Glomerular endothelial cell (primary cell): ENCODE measurements around the gene MGLL. TPM values are rescaled to one million over a fixed set of nuclear protein-coding genes. Genes with fewer than 3 reads are reported as not detected.

Source experiments
- DNase-seq: peaks from one replicate; pipeline ENCODE4 v3.0.0-alpha.2; 2011; ENCODE audit warnings: low read depth, low spot score; ENCODE audit errors: extremely low read depth
- total RNA-seq: library from RNA; depleted of rRNA; stranded (reverse); fragments of >200 nt; gene quantifications from 2 replicates; pipeline ENCODE4 v1.2.3, GENCODE V29; 2015

Gene MGLL
- total RNA-seq, 1 donor from 2014 or later: 59.4 TPM

DNA sequence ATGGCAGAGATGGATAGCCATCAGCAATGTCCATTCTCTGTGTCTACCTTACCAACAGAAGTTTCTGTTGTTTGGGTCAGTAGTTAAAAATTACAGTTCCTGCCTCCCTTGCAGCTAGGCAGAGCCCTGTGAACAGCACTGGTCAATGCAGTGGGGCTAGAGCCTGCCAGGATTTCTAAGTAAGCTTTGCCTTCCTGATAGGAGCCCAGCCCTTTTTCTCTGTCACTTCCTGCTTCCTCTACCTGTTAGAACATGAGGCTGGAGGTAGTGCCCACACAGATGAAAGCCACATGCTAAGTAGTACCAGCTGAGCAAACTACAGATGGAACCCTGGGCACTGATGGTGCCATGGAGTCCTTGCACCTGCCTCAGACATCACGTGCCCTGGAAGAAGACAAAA, 45.0 kb downstream of the MGLL start:
- no peak for DNase-seq

DNA sequence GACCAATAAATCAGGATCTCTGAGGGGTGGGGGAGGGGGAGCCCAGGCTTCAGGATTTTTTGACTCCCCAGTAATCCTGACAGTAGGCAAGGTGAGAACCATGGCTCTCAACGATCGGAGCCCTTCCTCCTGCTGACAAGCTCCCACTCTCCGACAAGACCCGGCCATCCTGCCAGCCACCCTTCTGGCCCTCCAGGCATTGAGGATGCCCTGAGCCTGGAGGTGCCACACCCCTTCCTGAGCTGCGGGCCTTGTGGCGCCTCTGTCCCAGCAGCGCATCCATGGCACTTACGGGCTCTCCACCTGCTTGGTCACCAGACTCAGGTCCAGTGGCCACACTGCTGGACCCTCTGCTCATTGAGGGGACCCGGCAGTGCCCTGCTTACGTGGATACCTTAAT, 46.0 kb downstream of the MGLL start:
- DNase-seq: no peak

DNA sequence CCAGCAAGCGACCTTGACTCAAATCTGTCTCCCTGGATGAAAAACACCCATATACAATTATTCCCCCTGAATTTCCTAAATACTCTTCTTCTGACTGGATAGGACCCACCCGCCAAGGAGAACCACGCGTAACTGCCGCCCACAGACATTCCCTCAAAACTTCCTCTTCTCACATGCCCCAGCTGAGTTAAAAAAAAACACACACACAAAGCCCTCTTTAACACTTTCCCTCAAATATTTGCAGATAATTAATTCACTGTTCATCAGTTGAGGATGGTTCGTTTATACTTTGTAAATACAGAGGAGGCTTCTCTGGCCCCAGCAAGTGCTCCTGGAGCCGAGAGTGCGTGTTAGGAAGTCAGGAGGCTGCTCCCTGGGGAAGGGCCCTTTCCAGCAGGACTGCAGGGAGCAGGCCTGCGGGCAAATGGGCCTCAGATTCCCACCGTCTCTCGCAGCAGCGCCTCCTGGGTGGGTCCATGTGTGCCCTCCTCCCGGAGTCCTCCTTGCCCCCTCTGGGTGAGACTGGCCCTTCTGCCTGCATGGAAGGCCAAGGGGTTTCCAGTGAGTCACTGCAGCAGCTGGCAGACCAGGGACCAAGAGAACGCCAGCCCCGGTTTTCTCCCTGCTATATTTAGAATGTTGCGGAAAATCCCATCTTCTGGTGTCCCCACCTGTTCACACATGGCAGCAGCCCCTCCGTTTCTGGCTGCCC, 46.8 kb downstream of the MGLL start:
- no peak for DNase-seq

DNA sequence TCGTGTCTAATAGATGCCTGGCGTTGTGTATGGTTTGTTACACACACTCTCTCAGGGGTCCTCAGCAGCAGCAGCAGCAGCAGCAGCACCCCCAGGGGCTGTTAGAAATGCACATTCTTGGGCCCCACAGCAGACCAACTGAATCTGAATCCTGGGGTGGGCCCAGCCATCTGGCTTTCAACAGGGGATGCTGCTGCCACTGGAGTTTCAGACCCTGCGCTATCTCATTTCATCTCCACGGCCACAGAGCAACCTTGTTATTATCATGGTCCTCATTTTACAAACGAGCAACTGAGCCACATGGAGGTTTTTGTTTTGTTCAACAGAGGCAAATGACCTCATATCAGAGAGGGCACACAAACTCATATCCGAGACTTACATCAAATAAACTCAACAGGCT, 47.7 kb downstream of the MGLL start:
- DNase-seq: no peak

DNA sequence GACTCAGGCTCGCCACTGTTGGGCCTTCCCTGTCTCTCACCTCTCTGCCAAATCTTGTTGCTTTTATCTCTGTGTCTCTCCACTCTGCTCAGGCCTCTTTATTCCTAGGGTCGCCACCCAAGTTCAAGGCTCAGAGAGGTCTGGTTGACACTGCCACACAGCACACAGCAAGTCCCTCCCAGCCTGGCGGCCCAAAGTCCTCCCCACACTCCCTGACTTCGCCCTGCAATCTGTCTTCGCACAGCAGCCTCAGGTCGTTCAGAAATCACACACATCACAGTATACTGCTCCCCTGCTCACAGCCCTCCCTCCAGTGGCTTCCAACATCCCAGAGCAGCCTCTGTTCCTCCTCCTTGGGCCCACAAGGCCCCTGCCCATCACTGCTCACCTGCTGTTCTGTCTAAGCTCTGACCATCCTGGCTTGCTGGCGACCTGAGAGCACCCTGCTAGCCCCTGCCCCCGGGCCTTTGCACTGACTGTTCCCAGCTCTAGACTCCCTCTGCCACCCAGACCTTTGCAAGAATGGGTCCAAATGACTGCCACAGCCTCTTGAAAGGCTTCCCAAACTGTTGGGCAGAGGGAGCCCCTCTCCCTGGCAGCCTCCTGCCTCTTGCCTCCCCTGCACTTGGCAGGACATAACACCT, 48.4 kb downstream of the MGLL start:
- no peak for DNase-seq

DNA sequence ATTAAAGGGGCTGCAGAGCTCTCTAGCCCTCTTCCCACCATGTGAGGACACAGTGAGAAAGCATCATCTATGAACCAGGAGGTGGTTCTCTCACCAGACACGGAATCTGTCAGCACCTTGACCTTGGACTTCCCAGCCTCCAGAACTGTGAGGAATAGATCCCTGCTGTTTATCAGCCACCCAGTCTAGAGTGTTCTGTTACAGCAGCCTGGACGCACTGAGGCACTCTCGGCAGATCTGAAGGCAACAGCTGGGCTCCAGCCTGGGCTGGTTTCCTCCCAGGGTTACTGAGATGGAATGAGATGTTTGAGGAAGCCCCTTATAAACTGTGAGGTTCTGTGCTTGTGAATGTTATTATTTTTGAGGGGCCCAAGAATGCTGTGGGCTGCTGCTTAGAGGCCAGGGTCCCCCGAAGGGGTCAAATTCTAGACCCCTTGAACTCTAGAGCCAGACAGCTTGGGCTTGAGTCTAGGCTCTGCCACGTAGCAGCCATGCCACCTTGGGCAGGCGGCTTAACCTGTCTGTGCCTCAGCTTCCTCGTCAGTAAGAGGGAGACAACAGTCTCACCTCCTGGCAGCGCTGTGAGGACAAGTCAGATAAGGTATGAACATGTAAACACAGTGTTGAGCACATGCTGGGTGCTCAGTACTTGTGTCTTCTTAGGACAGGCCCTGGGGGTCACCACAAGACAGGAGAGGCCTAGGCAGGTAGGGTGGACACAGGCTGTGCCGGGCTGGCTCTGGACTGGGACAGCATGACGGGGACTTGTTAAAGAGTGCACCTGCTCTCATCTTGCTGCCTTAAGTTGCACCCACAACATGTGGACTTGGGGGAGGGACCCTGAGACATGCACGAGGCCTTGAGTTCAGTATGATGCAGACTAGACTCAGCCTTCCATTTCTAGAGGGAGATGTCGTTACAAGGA, 49.2 kb downstream of the MGLL start:
- no peak for DNase-seq

DNA sequence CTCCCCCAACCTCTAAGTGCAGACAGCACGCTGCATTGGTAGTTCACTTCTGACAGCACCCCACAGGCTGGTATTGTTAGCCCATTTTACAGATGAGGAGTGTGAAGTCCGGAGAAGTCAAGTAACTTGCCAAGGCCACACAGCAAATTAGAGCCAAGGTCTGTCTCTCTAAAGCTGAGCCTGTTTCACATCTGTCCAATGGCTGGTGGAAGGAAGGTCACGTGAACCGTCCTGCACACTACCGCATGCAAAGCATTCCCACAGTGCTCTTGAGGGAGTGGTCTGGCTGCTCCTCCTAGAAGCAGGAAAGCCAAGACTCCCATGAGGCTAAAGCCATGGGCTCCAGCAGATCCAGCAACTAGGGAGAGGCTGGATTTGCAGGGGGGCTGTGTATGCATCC, 50.0 kb downstream of the MGLL start:
- no peak for DNase-seq

DNA sequence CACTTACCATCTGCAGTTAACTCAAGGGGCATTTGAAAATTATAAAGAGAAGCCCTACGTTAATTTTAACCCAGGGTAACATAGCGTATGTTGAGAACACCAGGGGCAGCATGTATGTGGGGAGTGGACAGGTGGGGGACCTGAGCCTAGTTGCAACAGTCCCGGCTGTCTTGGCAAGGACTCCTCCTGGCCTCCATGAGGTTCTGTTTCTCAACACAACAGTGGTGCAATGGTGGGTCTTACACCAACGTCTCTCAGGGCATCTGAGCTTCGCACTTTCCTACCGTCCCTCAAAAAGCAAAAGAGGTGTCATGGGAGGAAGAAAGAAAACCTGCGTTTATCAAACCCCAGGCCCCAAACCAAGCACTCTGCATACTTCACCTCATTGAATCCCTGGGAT, 50.6 kb downstream of the MGLL start:
- DNase-seq: no peak

DNA sequence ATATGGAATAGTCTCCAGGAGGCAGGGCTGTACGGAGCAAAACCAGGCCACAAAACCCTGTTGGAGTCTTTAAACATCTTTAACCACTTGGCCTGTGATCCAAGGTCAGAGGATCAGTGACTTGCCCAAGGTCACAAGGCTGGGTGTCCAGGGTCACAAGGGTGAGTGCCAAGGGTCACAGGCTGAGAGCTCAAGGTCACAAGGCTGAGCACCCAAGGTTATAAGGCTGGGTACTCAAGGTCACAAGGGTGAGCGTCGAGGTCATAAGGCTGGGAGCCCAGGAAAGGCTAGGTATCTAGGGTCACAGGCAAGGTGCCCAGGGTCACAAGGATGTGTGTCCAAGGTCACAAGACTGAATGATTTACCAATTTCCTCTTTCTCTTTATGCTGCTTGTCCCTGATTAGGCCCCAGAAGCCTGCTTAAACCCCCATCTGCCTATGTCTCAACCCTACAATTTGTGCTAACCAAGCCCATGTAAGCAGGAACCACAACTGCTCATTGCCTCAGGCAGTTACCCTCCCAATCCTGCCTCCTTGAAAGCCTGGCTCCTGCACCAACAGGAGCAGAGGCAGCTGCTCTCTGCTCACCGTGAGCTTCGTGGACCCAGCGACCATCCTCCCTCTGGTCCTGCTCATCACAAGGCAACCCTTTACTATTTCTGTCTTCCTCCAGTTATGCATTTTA, 51.5 kb downstream of the MGLL start:
- DNase-seq: no peak

DNA sequence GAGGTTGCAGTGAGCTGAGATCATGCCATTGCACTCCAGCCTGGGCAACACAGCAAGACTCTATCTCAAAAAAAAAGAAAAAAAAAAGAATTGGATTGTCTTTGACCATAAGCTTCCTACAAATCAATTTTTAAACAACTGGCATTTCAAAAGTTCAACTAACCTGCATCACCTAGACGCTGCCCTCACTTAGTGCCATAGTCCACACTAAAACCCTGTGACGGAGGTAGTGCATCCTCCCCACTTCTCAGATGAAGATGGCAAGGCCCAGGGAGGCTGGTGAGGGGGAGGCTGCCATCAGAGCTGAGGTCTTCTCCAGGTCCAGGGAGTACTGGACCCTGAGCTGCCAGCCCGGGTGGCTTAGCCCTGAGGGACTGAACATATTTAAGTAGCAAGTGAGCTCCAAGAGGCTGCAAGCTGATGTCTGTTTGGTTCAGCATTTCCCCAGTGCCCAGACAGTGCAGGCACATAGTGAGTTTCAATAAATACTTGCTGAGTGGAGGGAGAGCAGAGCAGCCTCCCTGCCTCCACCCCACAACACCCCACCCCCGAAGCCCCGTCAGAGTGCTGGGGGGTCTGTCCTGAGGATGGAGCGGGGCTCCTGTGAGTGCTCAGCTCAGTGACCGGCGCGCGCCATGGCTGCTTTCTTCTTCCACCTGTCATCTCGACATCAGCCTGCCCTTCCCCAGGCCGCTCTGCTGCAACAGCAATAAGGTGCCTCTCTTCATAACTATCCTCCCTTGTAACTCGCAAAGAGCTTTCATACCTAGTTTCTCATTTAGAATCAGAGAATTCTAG, 52.8 kb downstream of the MGLL start:
- DNase-seq: no peak

DNA sequence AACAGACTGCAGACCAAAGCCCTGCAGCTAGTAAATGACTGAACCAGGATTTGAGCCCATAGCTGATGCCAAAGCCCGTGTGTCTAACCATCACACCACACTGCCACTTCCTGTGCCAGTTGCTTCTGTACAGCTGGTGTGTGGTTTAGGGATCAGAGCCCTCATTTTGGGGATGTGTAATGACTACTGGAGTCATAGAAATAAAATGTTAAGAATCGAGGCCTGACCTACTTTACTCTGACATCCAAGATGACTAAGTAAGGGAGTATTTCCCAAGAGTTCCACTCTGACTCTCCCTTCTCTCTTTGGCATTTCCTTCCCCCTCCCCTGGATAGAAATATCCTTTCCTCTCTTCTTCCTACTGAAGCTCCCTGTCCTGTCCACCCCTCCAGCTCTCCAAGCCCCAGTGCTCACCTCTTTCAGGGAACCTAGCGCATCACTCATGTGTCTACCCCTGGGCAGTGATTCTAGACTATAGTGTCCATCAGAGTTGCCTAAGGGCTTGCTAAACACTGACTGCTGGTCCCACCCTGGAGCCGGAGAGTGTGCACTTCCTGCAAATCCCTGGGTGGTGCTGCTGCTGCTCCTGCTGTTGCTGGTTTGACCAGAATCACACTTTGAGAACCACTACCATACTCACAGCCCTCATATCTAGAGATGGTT, 53.8 kb downstream of the MGLL start:
- DNase-seq: no peak

DNA sequence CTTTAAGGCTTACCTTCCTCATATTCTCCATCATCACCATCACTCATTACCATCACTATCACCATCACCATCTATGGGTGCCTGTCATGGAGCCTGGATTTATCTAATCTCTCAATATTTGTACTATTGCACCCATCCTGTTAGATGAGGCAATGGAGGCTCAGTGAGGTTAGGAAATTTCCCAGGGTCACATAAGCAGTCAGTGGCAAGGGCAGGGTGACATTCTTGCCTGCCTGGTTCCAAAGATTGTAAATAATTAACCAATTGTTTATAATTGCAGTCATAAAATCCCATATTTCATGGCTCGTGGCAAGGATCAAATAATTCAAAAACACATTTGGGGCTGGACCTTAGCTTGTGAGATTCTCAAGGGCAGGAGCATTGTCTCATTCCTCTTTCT, 55.2 kb downstream of the MGLL start:
- DNase-seq: no peak

DNA sequence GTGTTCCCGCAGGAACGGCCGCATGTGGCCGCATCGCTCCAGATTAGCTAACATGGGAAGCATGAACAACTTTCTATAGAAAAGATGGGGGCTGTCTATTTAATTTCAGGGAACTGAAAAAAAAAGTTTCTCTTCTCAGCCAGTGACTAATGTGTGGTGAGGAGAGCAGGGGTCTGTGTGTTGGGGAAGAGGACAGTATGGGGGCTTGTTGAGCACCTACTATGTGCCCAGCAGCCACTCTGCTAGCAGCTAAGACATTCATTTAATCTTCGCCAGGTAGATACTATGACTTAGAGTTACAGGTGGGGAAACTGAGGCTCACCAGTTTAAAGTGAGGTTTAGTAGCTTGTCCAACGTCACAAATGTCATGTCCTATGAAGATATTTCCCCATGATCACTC, 56.6 kb downstream of the MGLL start:
- DNase-seq: no peak

DNA sequence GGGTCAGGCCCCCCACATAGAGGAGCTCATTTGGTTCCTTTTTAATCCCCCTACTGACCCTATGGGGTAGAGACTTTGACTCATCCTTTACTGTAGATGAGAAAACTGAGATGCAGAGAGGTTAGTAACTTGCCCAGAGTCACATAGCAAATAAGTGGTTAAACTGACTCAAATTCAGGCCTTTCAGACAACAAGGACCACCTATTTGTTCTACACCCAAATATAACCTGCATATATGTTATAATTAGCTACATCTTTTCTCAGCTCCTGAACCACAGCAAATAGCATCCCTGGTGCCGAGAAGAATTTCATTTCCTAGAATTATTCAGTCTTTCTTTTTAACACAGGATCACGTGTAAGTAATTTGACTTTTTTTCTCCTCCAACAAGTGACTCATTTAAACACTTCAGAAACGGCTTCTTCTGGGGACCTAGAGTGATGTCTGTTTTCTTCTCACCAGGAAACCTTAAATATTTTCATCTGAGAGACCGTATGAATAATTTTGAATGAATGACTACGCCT, 57.4 kb downstream of the MGLL start:
- no peak for DNase-seq

DNA sequence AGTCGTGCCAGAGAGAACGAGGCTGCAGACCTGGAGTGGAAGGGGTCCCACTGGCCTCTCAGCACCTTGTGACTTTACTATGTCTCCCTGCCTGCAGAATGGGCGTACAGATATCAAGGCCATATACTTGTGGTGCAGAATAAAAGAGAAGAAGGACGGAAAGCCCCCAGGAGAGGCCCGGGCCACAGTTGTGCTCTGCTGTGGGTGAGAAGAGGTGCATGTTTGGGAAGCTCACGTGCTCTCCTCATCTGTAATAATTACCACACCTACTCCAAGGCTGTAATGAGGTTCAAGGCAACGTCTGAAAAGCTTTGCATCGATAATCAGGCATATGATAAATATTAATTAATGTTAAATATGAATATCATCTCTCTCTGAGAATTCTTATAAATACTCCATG, 58.0 kb downstream of the MGLL start:
- DNase-seq: no peak

DNA sequence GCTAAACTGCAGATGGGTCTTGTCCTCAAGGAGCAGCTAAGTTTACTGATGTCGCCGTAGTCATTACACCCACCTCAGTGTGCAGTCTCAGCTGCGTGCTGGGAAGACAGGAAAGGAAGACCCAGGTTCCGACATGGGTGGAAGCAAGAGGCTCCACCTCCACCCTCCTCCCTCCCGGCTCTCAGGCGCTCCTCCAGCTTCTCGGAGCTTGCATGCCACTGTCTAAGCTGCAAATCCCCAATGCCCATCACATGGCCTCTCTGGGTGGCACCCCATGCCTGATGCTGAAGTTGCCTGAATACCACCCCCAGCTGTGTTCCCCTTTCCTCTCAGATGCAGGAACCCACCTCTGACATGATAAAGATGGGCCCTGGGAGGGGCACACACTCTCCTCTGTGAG, 58.5 kb downstream of the MGLL start:
- DNase-seq: no peak

DNA sequence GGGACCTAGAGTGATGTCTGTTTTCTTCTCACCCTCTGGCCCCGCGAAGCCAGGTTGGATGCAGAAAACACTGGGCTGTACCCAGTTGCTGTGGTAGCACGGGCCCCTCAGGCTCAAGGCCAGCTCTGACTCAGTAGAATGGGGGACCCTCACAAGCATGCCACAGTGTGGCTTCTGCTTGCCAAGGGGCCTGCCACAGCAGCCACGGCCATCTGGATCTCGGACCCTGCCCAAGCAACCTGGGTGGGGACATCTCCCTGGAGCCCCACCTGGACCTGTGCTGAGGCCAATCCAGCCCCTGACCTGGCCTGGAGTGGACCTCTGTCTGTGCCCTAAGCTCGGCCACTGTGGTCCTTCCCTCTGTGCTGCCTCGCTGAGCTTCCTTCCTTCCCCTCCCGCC, 59.0 kb downstream of the MGLL start:
- no peak for DNase-seq

DNA sequence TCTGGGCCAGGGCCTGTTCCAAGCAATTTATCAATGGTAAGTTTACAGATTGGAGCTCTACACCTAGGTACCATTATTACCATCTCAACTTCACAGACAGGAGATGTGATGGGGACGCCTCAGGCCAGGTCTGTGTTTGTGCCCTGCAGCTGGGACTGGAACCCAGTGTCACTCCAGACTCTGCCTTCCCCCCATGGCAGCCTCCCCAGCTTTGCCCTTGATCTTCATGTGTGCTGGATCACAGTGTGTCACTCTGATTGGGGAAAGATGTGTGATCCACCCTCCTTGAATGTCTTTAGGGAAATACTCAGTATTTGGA, 59.6 kb downstream of the MGLL start:
- DNase-seq: no peak

DNA sequence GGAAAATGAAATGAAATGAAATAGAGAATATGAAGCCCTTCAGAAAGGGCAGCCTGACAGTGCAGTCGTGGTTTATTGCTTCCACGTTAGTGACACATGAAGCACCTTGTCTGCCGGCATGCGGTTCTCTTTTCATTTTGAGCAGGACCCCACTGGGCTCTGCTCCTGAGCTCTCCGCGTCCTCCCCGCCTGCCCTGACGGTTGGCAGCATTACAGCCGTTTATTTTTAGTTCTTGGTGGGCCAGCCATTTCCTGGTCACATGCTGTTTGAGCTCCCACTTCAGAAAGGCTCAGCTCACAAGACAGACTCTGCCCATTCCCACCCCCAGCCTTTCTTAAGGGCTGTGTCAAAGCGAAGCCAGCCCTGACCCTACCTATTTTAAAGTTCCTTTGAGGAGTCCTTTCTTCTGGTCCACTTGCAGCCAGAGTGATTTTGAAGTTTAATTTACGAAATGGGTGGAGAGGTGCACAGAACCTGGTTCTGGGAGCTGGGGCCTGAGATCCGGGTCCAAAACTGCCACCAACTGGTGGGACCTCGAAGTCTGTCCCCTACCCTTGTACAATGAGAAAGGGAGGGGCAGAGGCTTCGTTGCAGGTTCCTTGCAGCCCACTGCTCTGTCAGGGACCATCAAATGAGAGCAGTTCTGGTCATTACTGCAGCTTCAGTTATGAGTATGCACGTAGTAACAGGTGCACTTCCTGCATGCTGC, 60.1 kb downstream of the MGLL start:
- no peak for DNase-seq
